K562 (cell line): ENCODE data around the gene ELMO1. TPM values are rescaled to one million over a fixed set of nuclear protein-coding genes. Genes with fewer than 3 reads are reported as not detected.

Source experiments
- ATAC-seq: fragments of 200-7000 bp; cut with Tn5 transposase; 3 replicates; pipeline ENCODE4 v1.9.1; 2020; ENCODE audit warnings: moderate library complexity
- BruUV-seq: library from RNA; stranded (reverse); fragments of 400-500 nt; replicated peaks from 2 replicates; lab custom pipeline; 2021; lab: Mats Ljungman, UMichigan
- CTCF ChIA-PET: fragments of 300-600 bp; formaldehyde crosslinking; extraction: SDS; loops from one replicate; lab custom pipeline; 2021; ENCODE audit warnings: low intra/inter-chr PET ratio; lab: Yijun Ruan, JAX
- POLR2A ChIA-PET: fragments of 300-600, 350-650 bp; sonication (Branson Sonifier 250); formaldehyde crosslinking; extraction: SDS; loops from one replicate; lab custom pipeline; 2021; ENCODE audit warnings: antibody characterized with exemption, inconsistent platforms; lab: Yijun Ruan, JAX
- DNase-seq, 4 experiments: peaks; one replicate each; pipeline versions ENCODE4 v3.0.0 to v3.0.0-alpha.2; 2011 to 2018; ENCODE audit warnings: low spot score in 3 of 4, mixed read lengths in 3 of 4; ENCODE audit errors: extremely low read depth in 1 of 4
- FAIRE-seq: peaks from 2 replicates; lab custom pipeline; 2011; peaks lifted over from hg19 to GRCh38; lab: Jason Lieb, UNC
- H2AFZ ChIP-seq: 2 replicates; pipeline ENCODE4 v1.6.0; 2011; ENCODE audit warnings: low read depth, low read length, control low read depth, inconsistent platforms
- H3K27ac ChIP-seq: fragments of 200-600 bp; 3 replicates; pipeline ENCODE4 v1.8.0; 2011; ENCODE audit warnings: low read depth, mild to moderate bottlenecking, control low read depth, inconsistent platforms, low read length, moderate library complexity, mixed read lengths; ENCODE audit errors: extremely low read depth
- H3K27me3 ChIP-seq, 2 experiments: fragments of 300-600 bp in 1 of 2; 2 replicates in 1 of 2; 3 replicates in 1 of 2; pipeline versions ENCODE4 v1.6.0 to v1.8.0; 2011; ENCODE audit warnings: inconsistent platforms in 2 of 2, low read length in 2 of 2, mild to moderate bottlenecking in 1 of 2, mixed read lengths in 1 of 2, moderate library complexity in 1 of 2; ENCODE audit not compliant: control insufficient read depth in 2 of 2, insufficient read depth in 2 of 2
- H3K36me3 ChIP-seq: fragments of 300-600 bp; 3 replicates; pipeline ENCODE4 v1.8.0; 2011; ENCODE audit warnings: mild to moderate bottlenecking, low read length, inconsistent platforms; ENCODE audit not compliant: control insufficient read depth, insufficient read depth
- H3K4me1 ChIP-seq, 2 experiments: fragments of 200-600 bp in 1 of 2; replicated peaks in 1 of 2; 2 replicates in 1 of 2; 3 replicates in 1 of 2; pipeline versions ENCODE4 v1.5.1 to v1.8.0; 2011; ENCODE audit warnings: inconsistent platforms in 2 of 2, low read length in 2 of 2, mild to moderate bottlenecking in 1 of 2, mixed read lengths in 1 of 2, moderate library complexity in 1 of 2; ENCODE audit not compliant: control insufficient read depth in 2 of 2, insufficient read depth in 2 of 2
- H3K4me2 ChIP-seq: 2 replicates; pipeline ENCODE4 v1.6.1; 2011; ENCODE audit warnings: low read length, control low read depth, inconsistent platforms, mixed read lengths; ENCODE audit not compliant: insufficient read depth
- H3K4me3 ChIP-seq: fragments of 200-600 bp; sonication (generic), shearing (Covaris generic); 2 replicates; pipeline ENCODE4 v1.5.1; 2016; ENCODE audit warnings: control low read depth, inconsistent platforms
- H3K79me2 ChIP-seq: fragments of 200-600 bp; 3 replicates; pipeline ENCODE4 v1.8.0; 2011; ENCODE audit warnings: low read length, inconsistent platforms; ENCODE audit not compliant: control insufficient read depth, insufficient read depth
- H3K9ac ChIP-seq, 2 experiments: 2 replicates each; pipeline versions ENCODE4 v1.6.0 to v1.6.1; 2011; ENCODE audit warnings: low read depth in 2 of 2, low read length in 2 of 2, control low read depth in 1 of 2, inconsistent platforms in 1 of 2, mild to moderate bottlenecking in 1 of 2, mixed read lengths in 1 of 2; ENCODE audit not compliant: insufficient read depth in 1 of 2
- H3K9me1 ChIP-seq: one replicate; pipeline ENCODE4 v1.6.0; 2011; ENCODE audit warnings: inconsistent platforms, mild to moderate bottlenecking, low read length, moderate library complexity; ENCODE audit not compliant: control insufficient read depth, insufficient read depth
- H3K9me3 ChIP-seq: replicated peaks from 2 replicates; pipeline ENCODE4 v1.5.1; 2011; ENCODE audit warnings: low read depth, low read length, inconsistent platforms; ENCODE audit not compliant: control insufficient read depth, insufficient read depth
- H4K20me1 ChIP-seq: replicated peaks from 2 replicates; pipeline ENCODE4 v1.6.1; 2011; ENCODE audit warnings: low read length, inconsistent platforms, mixed read lengths; ENCODE audit not compliant: control insufficient read depth, insufficient read depth
- NFATC3 ChIP-seq: fragments of 450-650 bp; IDR thresholded peaks from 2 replicates; pipeline ENCODE4 v1.6.1; 2017; ENCODE audit warnings: mild to moderate bottlenecking
- NFE2 ChIP-seq: IDR thresholded peaks from 2 replicates; pipeline ENCODE4 v1.6.1; 2014; ENCODE audit warnings: antibody characterized with exemption, low read depth
- PCBP1 ChIP-seq: fragments of 200-400 bp; formaldehyde crosslinking; IDR thresholded peaks from 2 replicates; pipeline ENCODE4 v1.6.1; 2018; ENCODE audit warnings: mild to moderate bottlenecking, low read depth, low read length; ENCODE audit not compliant: poor library complexity, severe bottlenecking
- PML ChIP-seq: IDR thresholded peaks from 2 replicates; pipeline ENCODE4 v1.6.1; 2012; ENCODE audit warnings: low read length, inconsistent platforms
- SETDB1 ChIP-seq: IDR thresholded peaks from one replicate; pipeline ENCODE4 v1.6.1; 2012; ENCODE audit warnings: low read length, control low read depth, inconsistent platforms
- WGBS: fragments of 100-300 bp; shearing (Covaris generic); methylation state at CpG from one replicate; pipeline ENCODE4 v1.1.6; 2016; ENCODE audit warnings: low coverage, mixed read lengths; ENCODE audit not compliant: insufficient coverage; ENCODE audit errors: missing lambda C conversion rate; 5-methylcytosine and 5-hydroxymethylcytosine counted together
- in situ Hi-C: fragments of 300-500 bp; cut with MboI; formaldehyde crosslinking; loops from 4 replicates; pipeline ENCODE4 v1.15.0; 2018; ENCODE audit warnings: inconsistent platforms, mixed read lengths
- intact Hi-C: fragments of 100-400 bp; cut with micrococcal nuclease; formaldehyde crosslinking; loops from 2 replicates; pipeline ENCODE4 v1.14.2; 2022
- polyA plus RNA-seq, 8 experiments: library from polyadenylated mRNA; depleted of rRNA in 4 of 8; stranded (reverse) in 5 of 8; unstranded in 3 of 8; fragments of >200 nt; fragmentation: Nextera tagmentation in 2 of 8; fragmentation: Illumina TruSeq in 1 of 8; extraction: Ambion mirVana in 2 of 8; extraction: Trizol in 1 of 8; gene quantifications; 2 replicates each; pipeline versions ENCODE4 v1.2.1 to v1.2.3, GENCODE V29; 2011 to 2014; ENCODE audit warnings: inconsistent platforms in 1 of 8, missing spikeins in 1 of 8
- total RNA-seq, 7 experiments: library from RNA; depleted of rRNA in 6 of 7; stranded (reverse); fragments of >200 nt in 6 of 7; fragmentation: Illumina TruSeq in 2 of 7; extraction: Trizol in 2 of 7; gene quantifications; 2 replicates each; pipeline versions ENCODE4 v1.2.1 to v1.2.3, GENCODE V29; 2011 to 2021; ENCODE audit warnings: low replicate concordance in 1 of 7
- TF ChIP-seq, protein P1 (sequence below): IDR thresholded peaks from 2 replicates; pipeline ENCODE4 v1.6.1; 2014; ENCODE audit warnings: antibody characterized with exemption

ELMO1 gene
- total and polyA plus RNA-seq, 9 of the 15 experiments (the other 6 are each of a cell fraction or from before 2014, with no cell fraction given), result 0.36 to 7.2 (median 3.6) TPM

DNA sequence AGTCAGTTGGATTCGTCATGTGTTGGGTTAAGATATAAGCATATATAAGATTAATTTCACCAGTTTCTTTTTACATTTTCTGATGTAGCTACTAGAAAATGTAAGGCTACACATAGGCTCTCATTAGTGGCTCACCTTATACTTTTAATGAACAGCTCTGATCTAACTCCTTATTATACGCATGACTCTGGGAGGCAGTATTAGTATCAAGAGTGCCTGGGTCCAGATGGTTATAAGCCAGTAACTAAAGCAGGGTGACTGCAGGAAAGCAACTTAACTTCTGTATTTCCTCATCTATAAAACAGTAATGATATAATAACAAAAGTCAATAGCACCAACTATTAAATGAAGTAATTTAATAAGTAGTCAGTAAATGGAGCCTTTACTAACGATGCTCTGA is 1.4 kb upstream of the ELMO1 start:
- CTCF ChIA-PET, result no interaction called here
- Histone ChIP-seq H3K27me3 (peaks cover 15 to 27% of the 10 kb centered on the region in 2 experiments), H3K4me1 (peaks cover 0 to 17% of the 10 kb centered on the region in 2 experiments; a peak in 2 of 5 replicates), H3K27ac (no peak overlapping the region), H3K36me3 (no peaks in the 10 kb centered on the region)
- no TSS peak for BruUV-seq
- ATAC-seq, result no peak
- FAIRE-seq, result no peak
- TF ChIP-seq, protein P1, sequence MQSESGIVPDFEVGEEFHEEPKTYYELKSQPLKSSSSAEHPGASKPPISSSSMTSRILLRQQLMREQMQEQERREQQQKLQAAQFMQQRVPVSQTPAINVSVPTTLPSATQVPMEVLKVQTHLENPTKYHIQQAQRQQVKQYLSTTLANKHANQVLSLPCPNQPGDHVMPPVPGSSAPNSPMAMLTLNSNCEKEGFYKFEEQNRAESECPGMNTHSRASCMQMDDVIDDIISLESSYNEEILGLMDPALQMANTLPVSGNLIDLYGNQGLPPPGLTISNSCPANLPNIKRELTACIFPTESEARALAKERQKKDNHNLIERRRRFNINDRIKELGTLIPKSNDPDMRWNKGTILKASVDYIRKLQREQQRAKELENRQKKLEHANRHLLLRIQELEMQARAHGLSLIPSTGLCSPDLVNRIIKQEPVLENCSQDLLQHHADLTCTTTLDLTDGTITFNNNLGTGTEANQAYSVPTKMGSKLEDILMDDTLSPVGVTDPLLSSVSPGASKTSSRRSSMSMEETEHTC, result no peak
- TF ChIP-seq SETDB1 (no peak), PCBP1 (no peak), PML (no peak), NFE2 (no peak), NFATC3 (no peak)
- TF ChIP-seq, all 486 proteins: peak for 0
- in situ Hi-C loops (no loop called here), intact Hi-C loops (no loop called here)
- Histone ChIP-seq H3K79me2 (no peaks in the 10 kb centered on the region), H3K9ac (no peak overlapping the region), H3K4me3 (no peak overlapping the region), H2AFZ (no peak overlapping the region), H3K9me1 (no peaks in the 10 kb centered on the region), H3K4me2 (no peak overlapping the region), H3K9me3 (no peaks in the 10 kb centered on the region), H4K20me1 (no peaks in the 10 kb centered on the region)
- DNase-seq, result no peak
- POLR2A ChIA-PET, result no interaction called here
- 7% methylated on average over 3 of the region's 3 CpGs for WGBS
